ENCODE measurements around the gene SLC12A7. TPM values are rescaled to one million over a fixed set of nuclear protein-coding genes. Genes with fewer than 3 reads are reported as not detected.

SLC12A7 gene
- total RNA-seq, 1 donor from 2014 or later = 24.5 TPM

GRCh38 chr5:1133510-1134201 lies 21.8 kb upstream of the SLC12A7 start:
- no peaks in the 10 kb centered on the region for H3K36me3 Mint-ChIP-seq (ENCODE audit: low read depth, unreplicated experiment)
- peaks cover 1% of the 10 kb centered on the region for H3K4me1 Mint-ChIP-seq (ENCODE audit: unreplicated experiment)
- no peaks in the 10 kb centered on the region for H3K9me3 Mint-ChIP-seq (ENCODE audit: unreplicated experiment)
- H3K4me3 Mint-ChIP-seq (ENCODE audit: unreplicated experiment) = no peak overlapping the region
- no peak for TF ChIP-seq CTCF (IDR thresholded peaks at IDR 0.05; ENCODE audit: unreplicated experiment)
- peaks cover 9% of the 10 kb centered on the region for H3K27me3 Mint-ChIP-seq (ENCODE audit: unreplicated experiment)
- H3K27ac Mint-ChIP-seq (ENCODE audit: unreplicated experiment) = no peak overlapping the region
- no peak for DNase-seq (ENCODE audit: low spot score)

- H3K9me3 Mint-ChIP-seq (ENCODE audit: unreplicated experiment) = no peaks in the 10 kb centered on the region
- H3K27me3 Mint-ChIP-seq (ENCODE audit: unreplicated experiment) = peaks cover 5% of the 10 kb centered on the region
- H3K36me3 Mint-ChIP-seq (ENCODE audit: low read depth, unreplicated experiment) = no peaks in the 10 kb centered on the region
- no peak for TF ChIP-seq CTCF (IDR thresholded peaks at IDR 0.05; ENCODE audit: unreplicated experiment)
- H3K4me3 Mint-ChIP-seq (ENCODE audit: unreplicated experiment) = no peak overlapping the region
- DNase-seq (ENCODE audit: low spot score) = no peak
- no peak overlapping the region for H3K27ac Mint-ChIP-seq (ENCODE audit: unreplicated experiment)
- H3K4me1 Mint-ChIP-seq (ENCODE audit: unreplicated experiment) = peaks cover 7% of the 10 kb centered on the region
Measured at GRCh38 chr5:1133108-1133507, 21.2 kb upstream of the SLC12A7 start.

DNA sequence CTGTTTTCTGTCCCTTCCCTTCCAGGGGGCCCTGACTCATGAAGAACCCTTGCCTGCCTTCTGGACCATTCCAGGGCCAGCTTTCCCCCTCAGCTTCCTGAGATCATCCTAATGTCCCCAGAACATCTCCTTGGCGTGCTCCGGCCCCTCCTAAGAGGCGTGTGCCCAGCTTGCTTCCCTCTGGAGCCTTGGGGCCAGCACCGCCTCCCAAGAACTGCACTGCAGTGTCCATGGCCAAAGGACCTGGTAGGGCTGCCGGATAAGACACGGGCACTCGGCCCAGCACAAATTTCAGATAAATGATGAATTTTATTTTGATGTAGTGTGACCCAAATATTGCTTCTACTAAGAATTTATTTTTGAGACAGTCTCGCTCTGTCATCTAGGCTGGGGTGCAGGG lies 20.7 kb upstream of the SLC12A7 start:
- H3K9me3 Mint-ChIP-seq (ENCODE audit: unreplicated experiment) = no peaks in the 10 kb centered on the region
- H3K4me1 Mint-ChIP-seq (ENCODE audit: unreplicated experiment) = peaks cover 12% of the 10 kb centered on the region
- H3K36me3 Mint-ChIP-seq (ENCODE audit: low read depth, unreplicated experiment) = peaks cover 3% of the 10 kb centered on the region
- no peak for TF ChIP-seq CTCF (IDR thresholded peaks at IDR 0.05; ENCODE audit: unreplicated experiment)
- H3K27me3 Mint-ChIP-seq (ENCODE audit: unreplicated experiment) = peaks cover 9% of the 10 kb centered on the region
- H3K4me3 Mint-ChIP-seq (ENCODE audit: unreplicated experiment) = no peak overlapping the region
- no peak for DNase-seq (ENCODE audit: low spot score)
- no peak overlapping the region for H3K27ac Mint-ChIP-seq (ENCODE audit: unreplicated experiment)

DNA sequence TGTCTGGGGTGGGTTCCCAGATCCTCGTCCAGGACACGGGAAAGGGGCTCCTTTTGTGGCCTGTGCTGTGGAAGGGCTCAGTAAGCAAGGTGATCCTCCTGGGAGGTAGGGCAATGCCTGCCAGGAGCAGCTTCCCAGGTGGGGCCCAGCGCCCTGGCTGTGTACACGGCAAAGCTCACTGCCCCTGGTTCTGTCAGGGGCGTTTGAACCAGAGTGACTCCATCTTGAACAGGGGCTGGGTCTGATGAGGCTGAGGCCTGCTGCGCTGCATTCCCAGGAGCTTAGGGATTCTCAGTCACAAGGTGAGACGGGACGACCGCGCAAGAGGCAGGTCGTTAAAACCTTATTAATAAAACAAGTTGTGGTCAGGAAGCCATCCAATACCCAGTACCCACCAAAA lies 19.9 kb upstream of the SLC12A7 start:
- Mint-ChIP-seq H3K4me3 (ENCODE audit: unreplicated experiment) (no peak overlapping the region), H3K9me3 (ENCODE audit: unreplicated experiment) (no peaks in the 10 kb centered on the region), H3K27ac (ENCODE audit: unreplicated experiment) (no peak overlapping the region), H3K36me3 (ENCODE audit: low read depth, unreplicated experiment) (peaks cover 3% of the 10 kb centered on the region), H3K27me3 (ENCODE audit: unreplicated experiment) (peaks cover 9% of the 10 kb centered on the region), H3K4me1 (ENCODE audit: unreplicated experiment) (peaks cover 13% of the 10 kb centered on the region)
- TF ChIP-seq CTCF (IDR thresholded peaks at IDR 0.05; ENCODE audit: unreplicated experiment) = no peak
- no peak for DNase-seq (ENCODE audit: low spot score)

- no peak for TF ChIP-seq CTCF (IDR thresholded peaks at IDR 0.05; ENCODE audit: unreplicated experiment)
Measured at GRCh38 chr5:1131191-1131621, 19.3 kb upstream of the SLC12A7 start.

More at GRCh38 chr5:1131191-1131621, 19.3 kb upstream of the SLC12A7 start:
- Mint-ChIP-seq H3K27me3 (ENCODE audit: unreplicated experiment) (peaks cover 9% of the 10 kb centered on the region), H3K27ac (ENCODE audit: unreplicated experiment) (no peak overlapping the region), H3K4me3 (ENCODE audit: unreplicated experiment) (no peak overlapping the region), H3K9me3 (ENCODE audit: unreplicated experiment) (no peaks in the 10 kb centered on the region), H3K4me1 (ENCODE audit: unreplicated experiment) (peaks cover 13% of the 10 kb centered on the region), H3K36me3 (ENCODE audit: low read depth, unreplicated experiment) (peaks cover 3% of the 10 kb centered on the region)
- no peak for DNase-seq (ENCODE audit: low spot score)
